OCI-M2 (cell line): ENCODE results near the gene TRIM64.
"Not testable (repeated sequence)": the region's sequence is repeated elsewhere in the genome, so short reads cannot be mapped to it uniquely, and the experiment has no call there.

ENCODE experiments used
- DNase-seq: peaks from one replicate; lab custom pipeline; 2025; ENCODE audit not compliant: unreplicated experiment; lab: John Stamatoyannopoulos, UW

TRIM64 gene

GRCh38 chr11:89965737-89966136 is at the start of gene TRIM64:
TSS of gene TRIM64 (plus strand) at chr11:89966037. CDS start at chr11:89968504, 2,467 bp downstream.
- not testable (repeated sequence) for DNase-seq

- no peak for DNase-seq
Observed at GRCh38 chr11:89922195-89922660, 43.6 kb upstream of the TRIM64 start, which contains the start of gene TRIM49D1. TSS of gene TRIM49D1 (minus strand) at chr11:89922245. CDS start at chr11:89917710, 4,535 bp downstream.

GRCh38 chr11:89923764-89924163 is 42.1 kb upstream of the TRIM64 start, which contains the start of gene TRIM49D2:
TSS of gene TRIM49D2 (plus strand) at chr11:89924064. CDS start at chr11:89926762, 2,698 bp downstream.
- DNase-seq, result not testable (repeated sequence)

GRCh38 chr11:89960833-89961232 is 5.0 kb upstream of the TRIM64 start:
- DNase-seq, result not testable (repeated sequence)
